ENCODE measurements around the gene CPSF4. TPM values are rescaled to one million over a fixed set of nuclear protein-coding genes. Genes with fewer than 3 reads are reported as not detected.
A peak's percentile ranks its signal among the peaks of the same experiment; 100 is the strongest.

Gene CPSF4
- 49.6 and 63.8 TPM in 2 replicates for total RNA-seq (2014; rRNA removed; shearing (Covaris generic))
- 50.7 and 56.4 TPM in 2 replicates for polyA plus RNA-seq (2015; cell fraction: cytosol; rRNA removed)
- polyA plus RNA-seq (2015; cell fraction: nucleus; rRNA removed): 121 and 128 TPM in 2 replicates

GRCh38 chr7:99438573-99439480, at the start of gene CPSF4, which contains the start of gene PTCD1:
Gene CPSF4, plus strand, starts transcription at chr7:99438943. Its CDS starts 140 bp downstream, at chr7:99439083.
Gene PTCD1, minus strand, starts transcription at chr7:99438798. Its CDS starts 3,556 bp downstream, at chr7:99435242.
- peak; percentile 93 for DNase-seq (ENCODE audit: low read depth)

GRCh38 chr7:99389772-99390171, 49.0 kb upstream of the CPSF4 start:
- no peak for DNase-seq (ENCODE audit: low read depth)

GRCh38 chr7:99390941-99391602, 47.7 kb upstream of the CPSF4 start:
- DNase-seq (ENCODE audit: low read depth): no peak

GRCh38 chr7:99392046-99392445, 46.7 kb upstream of the CPSF4 start:
- no peak for DNase-seq (ENCODE audit: low read depth)

GRCh38 chr7:99392659-99393354, 45.9 kb upstream of the CPSF4 start:
- no peak for DNase-seq (ENCODE audit: low read depth)

GRCh38 chr7:99393355-99394187, 45.2 kb upstream of the CPSF4 start:
- no peak for DNase-seq (ENCODE audit: low read depth)

GRCh38 chr7:99394188-99394502, 44.6 kb upstream of the CPSF4 start:
- no peak for DNase-seq (ENCODE audit: low read depth)

GRCh38 chr7:99395616-99396327, 43.0 kb upstream of the CPSF4 start:
- DNase-seq (ENCODE audit: low read depth): no peak

GRCh38 chr7:99396418-99397296, 42.1 kb upstream of the CPSF4 start:
- DNase-seq (ENCODE audit: low read depth): no peak

GRCh38 chr7:99397297-99397983, 41.3 kb upstream of the CPSF4 start:
- DNase-seq (ENCODE audit: low read depth): no peak

GRCh38 chr7:99398891-99399445, 39.8 kb upstream of the CPSF4 start:
- no peak for DNase-seq (ENCODE audit: low read depth)

GRCh38 chr7:99399597-99399996, 39.1 kb upstream of the CPSF4 start:
- no peak for DNase-seq (ENCODE audit: low read depth)

GRCh38 chr7:99402854-99403253, 35.9 kb upstream of the CPSF4 start:
- DNase-seq (ENCODE audit: low read depth): no peak

- no peak for DNase-seq (ENCODE audit: low read depth)
Observed at GRCh38 chr7:99403764-99404163, 35.0 kb upstream of the CPSF4 start.

GRCh38 chr7:99404235-99404976, 34.3 kb upstream of the CPSF4 start:
- no peak for DNase-seq (ENCODE audit: low read depth)

- no peak for DNase-seq (ENCODE audit: low read depth)
Observed at GRCh38 chr7:99404977-99405320, 33.8 kb upstream of the CPSF4 start.

- no peak for DNase-seq (ENCODE audit: low read depth)
Observed at GRCh38 chr7:99406557-99406956, 32.2 kb upstream of the CPSF4 start.
